Measurements from ENCODE around the gene MBP. TPM values are rescaled to one million over a fixed set of nuclear protein-coding genes. Genes with fewer than 3 reads are reported as not detected.

MBP gene
- total RNA-seq, 1 donor from 2014 or later, result 3.2 TPM

GRCh38 chr18:77052297-77052982 is 80.1 kb downstream of the MBP start:
- no peak for DNase-seq (ENCODE audit: low read depth)

GRCh38 chr18:77051581-77052296 is 80.8 kb downstream of the MBP start:
- DNase-seq (ENCODE audit: low read depth), result no peak

GRCh38 chr18:77049938-77050337 is 82.6 kb downstream of the MBP start:
- no peak for DNase-seq (ENCODE audit: low read depth)

GRCh38 chr18:77047803-77048419 is 84.7 kb downstream of the MBP start:
- no peak for DNase-seq (ENCODE audit: low read depth)

GRCh38 chr18:77046994-77047393 is 85.6 kb downstream of the MBP start:
- DNase-seq (ENCODE audit: low read depth), result no peak

GRCh38 chr18:77046409-77046808 is 86.2 kb downstream of the MBP start:
- no peak for DNase-seq (ENCODE audit: low read depth)

- DNase-seq (ENCODE audit: low read depth), result no peak
These were observed 86.9 kb downstream of the MBP start for GRCh38 chr18:77045677-77046076.

GRCh38 chr18:77044866-77045664 is 87.5 kb downstream of the MBP start:
- DNase-seq (ENCODE audit: low read depth), result no peak

GRCh38 chr18:77043541-77044280 is 88.9 kb downstream of the MBP start:
- DNase-seq (ENCODE audit: low read depth), result no peak

GRCh38 chr18:77042583-77042982 is 90.0 kb downstream of the MBP start:
- no peak for DNase-seq (ENCODE audit: low read depth)

- DNase-seq (ENCODE audit: low read depth), result no peak
These were observed 93.1 kb downstream of the MBP start for GRCh38 chr18:77039196-77040130.

GRCh38 chr18:77038182-77038858 is 94.3 kb downstream of the MBP start:
- no peak for DNase-seq (ENCODE audit: low read depth)

- no peak for DNase-seq (ENCODE audit: low read depth)
These were observed 95.0 kb downstream of the MBP start for GRCh38 chr18:77037567-77037966.

- DNase-seq (ENCODE audit: low read depth), result no peak
These were observed 97.0 kb downstream of the MBP start for GRCh38 chr18:77035380-77036187.

GRCh38 chr18:77033575-77033974 is 99.0 kb downstream of the MBP start:
- DNase-seq (ENCODE audit: low read depth), result no peak

GRCh38 chr18:77032181-77032701 is 100.3 kb downstream of the MBP start:
- DNase-seq (ENCODE audit: low read depth), result no peak

- no peak for DNase-seq (ENCODE audit: low read depth)
These were observed 100.9 kb downstream of the MBP start for GRCh38 chr18:77031662-77032061.

- no peak for DNase-seq (ENCODE audit: low read depth)
These were observed 102.4 kb downstream of the MBP start for GRCh38 chr18:77030201-77030600.
